Keratinocyte (primary cell): ENCODE results near the gene KIF26A.

ENCODE experiments used
- CTCF ChIP-seq, 3 experiments: IDR thresholded peaks in 1 of 3; conservative IDR thresholded peaks in 1 of 3; optimal IDR thresholded peaks in 1 of 3; 2 replicates in 2 of 3; 3 replicates in 1 of 3; pipeline versions ENCODE3 to v1.5.1; 2011; ENCODE audit warnings: low read length in 3 of 3, mild to moderate bottlenecking in 3 of 3, moderate library complexity in 2 of 3, control low read depth in 1 of 3, inconsistent platforms in 1 of 3; ENCODE audit not compliant: insufficient read depth in 2 of 3; ENCODE audit errors: extremely low read depth in 1 of 3
- EZH2 ChIP-seq: IDR thresholded peaks from one replicate; pipeline ENCODE4 v1.6.1; 2012; ENCODE audit warnings: inconsistent platforms, mild to moderate bottlenecking, low read length, moderate library complexity

- TF ChIP-seq CTCF (optimal IDR thresholded peaks at IDR 0.05 in 1 of 3, IDR thresholded peaks at IDR 0.05 in 1 of 3, conservative IDR thresholded peaks at IDR 0.05 in 1 of 3; ENCODE audit: extremely low read depth in 1 of 3, insufficient read depth in 2 of 3, low read length in 3 of 3) (no peak), EZH2 (no peak)
Measured at GRCh38 chr14:104185916-104186495, 47.6 kb downstream of the KIF26A start.
